NCI-H146 treated with DMSO at 0.1 percent for 48 hours (cell line): Measurements from ENCODE around the gene MAP3K6.
"Not testable (repeated sequence)": the region's sequence is repeated elsewhere in the genome, so short reads cannot be mapped to it uniquely, and the experiment has no call there.

Source experiments
- DNase-seq: peaks from one replicate; lab custom pipeline; 2025; ENCODE audit not compliant: unreplicated experiment; lab: John Stamatoyannopoulos, UW

The MAP3K6 gene

GRCh38 chr1:27366411-27367159, at the start of gene MAP3K6:
MAP3K6 (minus strand) TSS chr1:27366961; CDS start chr1:27366597, 364 bp downstream.
- DNase-seq, result peak; percentile 13

DNA sequence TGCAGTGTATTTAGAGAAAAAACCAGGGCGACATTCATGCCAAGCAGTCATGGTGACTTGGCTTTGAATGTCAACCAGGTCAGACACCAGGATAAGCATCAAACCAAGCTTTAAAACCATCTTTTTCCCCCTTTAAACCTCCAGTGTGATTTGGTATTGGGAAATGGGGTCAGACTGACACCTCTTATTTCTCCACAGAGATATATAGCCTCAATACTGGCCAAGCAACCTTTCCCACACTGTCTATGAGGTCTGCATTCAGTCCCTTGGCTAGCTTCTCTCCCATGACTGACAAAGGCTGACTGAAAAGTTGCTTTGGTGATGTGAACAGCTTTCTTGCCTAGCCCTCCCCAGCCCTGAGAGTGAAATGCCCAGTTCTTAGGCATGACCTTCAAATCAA, 47.3 kb upstream of the MAP3K6 start:
- no peak for DNase-seq

- DNase-seq, result no peak
These were observed 46.2 kb upstream of the MAP3K6 start for GRCh38 chr1:27413004-27413403.

GRCh38 chr1:27412502-27412901, 45.7 kb upstream of the MAP3K6 start:
- DNase-seq, result no peak

GRCh38 chr1:27410709-27411108, 43.9 kb upstream of the MAP3K6 start:
- no peak for DNase-seq

DNA sequence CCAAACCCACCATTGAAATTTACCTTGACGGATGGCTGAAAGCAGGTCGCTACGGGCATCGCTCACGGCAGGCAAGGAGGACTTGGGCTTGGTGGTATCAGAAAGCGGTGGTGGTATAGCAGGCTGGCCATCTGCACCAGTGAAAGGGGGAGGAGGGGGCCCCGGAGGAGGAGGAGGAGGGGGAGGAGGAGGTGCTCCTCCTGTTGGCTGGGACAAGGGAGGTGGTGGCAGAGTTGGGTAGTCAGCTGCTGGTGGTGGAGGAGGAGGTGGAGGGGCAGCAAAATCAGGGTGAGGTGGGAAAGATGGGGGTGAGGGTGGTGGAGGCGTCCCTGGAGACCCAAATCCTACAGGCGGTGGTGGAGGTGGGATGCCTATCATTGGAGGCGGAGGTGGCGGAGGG, 42.9 kb upstream of the MAP3K6 start:
- no peak for DNase-seq

DNA sequence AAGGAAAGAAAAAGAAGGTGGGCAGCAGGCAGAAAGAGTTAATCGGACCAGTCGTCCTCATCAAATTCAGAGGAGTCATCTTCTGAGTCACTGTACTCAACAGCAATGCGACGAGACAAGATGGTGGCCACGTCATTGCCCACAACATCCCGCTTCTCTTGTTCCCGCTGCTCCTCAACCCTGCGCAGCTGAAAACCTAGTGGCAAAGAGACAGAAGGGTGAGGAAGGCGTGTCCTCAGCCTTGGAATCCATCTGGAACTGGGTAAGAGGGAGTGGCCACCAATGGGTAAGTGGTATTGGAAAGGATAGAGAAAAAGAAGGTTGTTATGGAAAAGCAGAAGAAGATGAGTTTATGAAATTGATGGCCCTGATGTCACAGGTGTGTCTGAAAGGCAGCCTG, 41.4 kb upstream of the MAP3K6 start:
- no peak for DNase-seq

- DNase-seq, result not testable (repeated sequence)
These were observed 40.0 kb upstream of the MAP3K6 start for GRCh38 chr1:27406791-27407190.

DNA sequence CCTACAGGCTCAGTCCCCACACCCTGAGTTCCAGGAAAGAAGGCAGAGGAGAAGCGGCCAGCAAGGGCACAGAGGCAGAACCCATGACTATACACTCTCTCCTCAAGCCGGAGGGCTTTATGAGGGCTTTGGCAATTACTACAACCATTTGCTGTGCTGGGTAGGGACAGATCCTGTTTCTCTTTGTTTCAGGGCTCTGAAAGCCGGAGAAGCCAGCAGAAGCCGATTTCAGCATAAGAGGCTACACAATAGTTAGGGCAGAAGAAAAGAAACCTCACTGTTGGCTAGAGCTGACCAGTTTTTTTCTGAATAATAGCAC, 39.6 kb upstream of the MAP3K6 start:
- no peak for DNase-seq

DNA sequence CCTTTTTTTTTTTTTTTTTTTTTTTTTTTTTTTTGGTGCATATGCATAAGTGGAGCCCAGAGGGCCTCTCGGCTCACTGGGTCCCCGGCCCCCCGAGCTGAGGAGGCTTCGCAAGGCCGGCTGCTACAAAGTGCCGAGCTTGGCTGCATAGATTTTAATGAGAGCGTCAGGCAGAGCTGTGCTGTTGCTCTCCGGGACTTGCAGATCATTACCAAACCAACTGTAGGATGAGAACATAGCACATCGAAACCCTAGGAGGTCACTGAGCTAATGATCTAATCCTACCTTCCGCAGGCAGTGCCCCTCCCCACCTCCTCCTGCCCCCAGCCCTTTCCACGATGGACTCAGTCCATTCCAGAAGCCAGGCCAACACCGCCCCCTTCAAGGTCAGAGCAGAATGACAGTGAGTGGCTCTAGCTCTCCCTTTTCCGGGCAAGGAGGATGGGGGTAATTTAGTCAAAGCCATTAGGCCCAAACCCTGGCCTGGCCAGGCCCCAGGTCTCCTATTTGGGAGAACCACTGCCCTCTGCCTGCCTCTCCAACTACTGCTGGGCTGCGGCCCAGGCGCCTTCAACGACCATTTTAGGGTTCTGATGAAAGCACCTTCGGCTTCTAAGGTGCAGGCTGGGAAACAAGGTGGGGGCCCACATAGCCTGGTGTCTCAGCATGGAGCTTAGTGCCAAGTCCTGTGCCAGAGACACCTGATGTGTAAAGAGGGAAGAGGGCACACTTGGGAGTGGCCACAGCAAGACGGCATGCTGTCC, 39.0 kb upstream of the MAP3K6 start:
- DNase-seq, result not testable (repeated sequence)

- no peak for DNase-seq
These were observed 38.3 kb upstream of the MAP3K6 start for GRCh38 chr1:27405074-27405473.

- no peak for DNase-seq
These were observed 37.2 kb upstream of the MAP3K6 start for GRCh38 chr1:27403931-27404330.

DNA sequence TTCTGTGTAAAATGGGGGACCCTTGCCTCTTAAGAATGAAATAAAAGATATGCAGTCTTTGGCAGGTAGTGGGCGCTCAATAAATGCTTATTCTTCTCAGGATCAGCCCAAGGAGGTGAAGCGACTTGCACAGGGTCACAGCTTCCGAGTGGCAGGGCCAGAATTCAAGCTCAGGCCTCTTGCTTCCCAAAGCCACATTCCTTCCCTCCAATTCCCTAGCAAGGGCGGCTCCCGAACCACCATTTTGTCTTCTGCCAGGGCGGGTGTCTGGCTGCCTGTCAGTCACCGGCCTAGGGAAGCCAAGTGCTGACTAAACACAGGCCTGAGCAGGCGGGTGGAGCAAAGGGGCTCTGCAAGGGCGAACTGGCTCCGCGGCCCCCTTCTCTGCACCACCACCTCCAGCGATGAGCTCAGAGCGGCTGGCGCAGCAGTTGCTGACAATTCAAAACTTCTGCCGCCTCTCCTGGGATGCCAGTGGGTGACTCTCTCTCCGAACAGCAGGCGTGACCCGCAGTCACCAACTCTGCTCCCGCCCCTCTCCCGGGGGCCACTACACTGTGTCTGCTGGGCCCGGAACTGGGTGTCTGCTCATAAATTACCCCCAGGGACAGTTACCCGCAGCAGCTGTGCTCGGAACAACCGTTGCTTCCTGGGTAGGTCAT, 36.4 kb upstream of the MAP3K6 start:
- DNase-seq, result no peak

- DNase-seq, result no peak
These were observed 35.6 kb upstream of the MAP3K6 start for GRCh38 chr1:27402349-27402754.

DNA sequence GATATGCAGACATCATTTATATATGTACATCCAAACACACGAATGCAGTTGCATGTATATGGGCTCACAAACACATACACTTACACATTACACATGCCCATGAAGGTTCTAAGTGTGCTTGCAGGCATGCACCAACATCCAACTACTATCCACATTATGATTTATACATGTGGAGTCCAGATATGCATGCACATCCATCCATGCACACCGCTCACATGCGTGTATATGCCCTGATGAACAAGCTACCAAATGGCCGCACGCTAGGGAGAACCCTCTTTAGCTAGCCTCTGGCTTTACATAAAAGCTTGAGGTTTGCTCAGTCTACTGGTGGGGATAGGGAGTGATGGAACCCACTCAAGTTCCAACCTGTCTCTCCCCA, 34.2 kb upstream of the MAP3K6 start:
- DNase-seq, result no peak

DNA sequence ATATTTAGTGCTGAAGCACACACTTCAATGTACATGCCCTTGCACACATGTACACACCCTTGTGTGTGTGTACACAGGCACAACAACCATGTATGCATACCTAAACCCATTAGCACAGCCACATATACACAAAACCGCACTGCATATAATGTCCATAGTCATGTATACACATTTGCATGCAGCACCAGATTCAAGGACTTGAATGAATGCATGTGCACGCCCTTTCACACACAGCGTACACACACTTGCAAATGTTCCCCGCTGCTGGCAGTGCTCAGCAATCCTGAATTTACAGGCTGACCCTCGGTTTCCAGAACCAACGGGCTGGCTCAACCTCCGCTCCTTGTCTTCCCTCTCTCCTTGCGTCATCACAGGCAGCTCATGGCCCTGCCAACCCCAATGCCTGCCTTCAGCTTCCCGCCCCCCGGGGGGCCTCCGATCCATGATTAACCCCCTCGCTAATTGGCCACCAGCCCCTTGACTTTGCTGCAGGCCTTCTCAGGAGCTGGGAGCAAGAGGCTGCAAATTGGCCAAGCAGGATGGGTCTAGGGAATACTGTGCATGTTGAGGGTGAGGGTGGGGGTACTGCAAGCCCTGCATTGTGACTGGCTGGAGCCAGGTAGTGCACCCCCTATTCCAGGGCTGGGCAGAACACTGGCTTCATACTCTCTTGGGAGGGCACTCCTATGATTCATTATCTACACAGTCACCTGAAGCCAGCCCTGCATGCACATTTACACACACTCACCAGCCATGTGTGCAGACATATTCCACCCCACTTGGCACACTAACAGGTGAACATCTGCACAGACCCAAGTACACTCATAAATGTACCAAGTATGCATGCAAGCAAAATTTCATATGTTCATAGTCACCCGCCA, 33.6 kb upstream of the MAP3K6 start:
- no peak for DNase-seq

DNA sequence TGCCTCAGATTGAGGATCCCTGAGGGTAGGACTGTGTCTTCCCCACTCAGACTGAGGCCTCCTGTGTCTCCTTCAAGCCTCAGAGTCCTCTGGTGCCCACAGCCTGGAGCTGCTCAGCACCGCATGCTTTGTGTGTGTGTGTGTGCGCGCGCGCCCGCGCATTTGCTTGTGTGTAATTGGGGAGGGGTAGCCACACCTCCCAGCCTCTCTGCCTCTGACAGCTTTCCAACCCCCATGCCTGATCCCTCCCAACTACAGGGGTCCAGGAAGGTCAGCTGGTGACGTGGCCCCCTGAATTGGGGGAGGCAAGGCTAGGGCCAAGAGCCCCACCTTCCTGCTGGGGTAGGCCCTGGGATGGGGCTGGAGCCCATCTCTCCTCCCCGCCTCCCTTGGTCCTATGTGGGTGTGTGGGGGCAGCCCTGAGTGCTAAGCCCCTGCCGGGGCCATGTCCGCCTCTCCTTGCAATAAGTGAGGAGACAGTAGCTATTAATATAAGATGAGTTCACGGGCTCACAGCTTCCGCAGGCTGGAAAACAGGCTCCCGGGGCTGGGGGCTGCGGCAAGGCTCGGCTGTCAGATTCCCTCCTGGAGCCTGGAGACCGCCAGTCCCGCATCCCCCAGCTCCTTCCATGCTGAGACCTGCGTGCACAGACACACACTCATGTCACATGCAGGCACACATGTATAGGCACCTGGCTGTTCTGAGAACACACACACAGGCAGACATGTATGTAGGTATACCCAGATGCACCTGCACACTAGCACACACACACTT, 32.7 kb upstream of the MAP3K6 start:
- no peak for DNase-seq

GRCh38 chr1:27398405-27399149, 31.8 kb upstream of the MAP3K6 start:
- no peak for DNase-seq

- DNase-seq, result no peak
These were observed 31.0 kb upstream of the MAP3K6 start for GRCh38 chr1:27397749-27398148.

DNA sequence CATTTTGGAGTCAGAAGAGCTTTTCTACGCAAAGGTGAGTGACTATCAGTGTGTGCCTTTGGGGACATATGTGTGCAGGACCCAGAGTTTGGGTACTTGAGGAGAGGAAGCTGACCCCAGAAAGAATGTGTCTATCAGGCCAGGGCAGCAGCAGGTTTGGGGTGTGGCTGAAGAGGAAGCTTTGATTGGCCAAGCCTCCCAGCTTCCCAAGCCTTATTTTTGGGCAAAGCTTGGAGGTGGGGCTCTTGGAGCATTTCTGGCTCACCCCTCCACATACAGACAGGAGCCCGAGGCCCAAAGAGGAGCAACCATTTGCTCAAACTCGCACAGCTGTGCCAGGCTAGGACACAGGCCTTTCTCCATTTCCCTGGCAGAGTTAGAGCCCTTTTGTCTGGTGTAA, 30.3 kb upstream of the MAP3K6 start:
- no peak for DNase-seq
